DMS53 treated with DMSO at 0.1 percent for 48 hours (cell line): Measurements from ENCODE around the gene TMEM178A.
"Not testable (repeated sequence)": the region's sequence is repeated elsewhere in the genome, so short reads cannot be mapped to it uniquely, and the experiment has no call there.

Source experiments
- DNase-seq: peaks from one replicate; lab custom pipeline; 2025; ENCODE audit not compliant: unreplicated experiment; lab: John Stamatoyannopoulos, UW

The TMEM178A gene

GRCh38 chr2:39708003-39708402 is 42.3 kb downstream of the TMEM178A start:
- DNase-seq, result no peak

GRCh38 chr2:39710807-39711206 is 45.1 kb downstream of the TMEM178A start:
- no peak for DNase-seq

- DNase-seq, result no peak
Measured at GRCh38 chr2:39712953-39713352, 47.2 kb downstream of the TMEM178A start.

GRCh38 chr2:39715095-39715494 is 49.4 kb downstream of the TMEM178A start:
- DNase-seq, result no peak

- no peak for DNase-seq
Measured at GRCh38 chr2:39715822-39716221, 50.1 kb downstream of the TMEM178A start.

GRCh38 chr2:39717067-39717466 is 51.4 kb downstream of the TMEM178A start:
- no peak for DNase-seq

GRCh38 chr2:39718483-39718882 is 52.8 kb downstream of the TMEM178A start:
- DNase-seq, result no peak

GRCh38 chr2:39719317-39719716 is 53.6 kb downstream of the TMEM178A start:
- no peak for DNase-seq

GRCh38 chr2:39720970-39721369 is 55.3 kb downstream of the TMEM178A start:
- no peak for DNase-seq

- no peak for DNase-seq
Measured at GRCh38 chr2:39723497-39723896, 57.8 kb downstream of the TMEM178A start.

GRCh38 chr2:39723946-39724827 is 58.5 kb downstream of the TMEM178A start:
- DNase-seq, result no peak

- no peak for DNase-seq
Measured at GRCh38 chr2:39724828-39725144, 59.1 kb downstream of the TMEM178A start.

GRCh38 chr2:39725401-39725800 is 59.7 kb downstream of the TMEM178A start:
- DNase-seq, result no peak

GRCh38 chr2:39728085-39728484 is 62.4 kb downstream of the TMEM178A start:
- not testable (repeated sequence) for DNase-seq

- DNase-seq, result no peak
Measured at GRCh38 chr2:39728941-39729351, 63.2 kb downstream of the TMEM178A start.

- no peak for DNase-seq
Measured at GRCh38 chr2:39730276-39730675, 64.6 kb downstream of the TMEM178A start.

- DNase-seq, result no peak
Measured at GRCh38 chr2:39730685-39731302, 65.1 kb downstream of the TMEM178A start.

- DNase-seq, result no peak
Measured at GRCh38 chr2:39731546-39731945, 65.8 kb downstream of the TMEM178A start.

- no peak for DNase-seq
Measured at GRCh38 chr2:39732482-39732881, 66.8 kb downstream of the TMEM178A start.

GRCh38 chr2:39733070-39733674 is 67.5 kb downstream of the TMEM178A start:
- DNase-seq, result no peak

- no peak for DNase-seq
Measured at GRCh38 chr2:39734445-39734844, 68.7 kb downstream of the TMEM178A start.

- DNase-seq, result no peak
Measured at GRCh38 chr2:39735648-39736047, 69.9 kb downstream of the TMEM178A start.
